ENCODE data around the gene KLHL15.
A peak's percentile ranks its signal among the peaks of the same experiment; 100 is the strongest.

The KLHL15 gene

DNA sequence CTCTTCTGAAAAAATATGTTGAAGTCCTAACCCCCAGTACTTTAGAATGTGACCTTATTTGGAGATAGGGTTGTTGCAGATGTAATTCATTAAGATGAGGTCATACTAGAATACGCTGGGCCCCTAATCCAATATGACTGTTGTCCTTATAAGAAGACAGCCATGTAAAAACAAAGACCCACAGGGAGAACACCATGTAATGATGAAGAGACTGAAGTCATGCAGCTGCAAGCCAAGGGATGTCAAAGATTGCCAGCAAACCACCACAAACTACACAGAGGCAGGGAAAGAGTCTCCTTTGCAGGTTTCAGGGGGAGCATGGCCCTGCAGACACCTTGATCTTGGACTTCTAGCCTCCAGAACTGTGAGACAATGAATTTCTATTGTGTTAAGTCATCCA is 81.8 kb downstream of the KLHL15 start:
- no peak for DNase-seq

DNA sequence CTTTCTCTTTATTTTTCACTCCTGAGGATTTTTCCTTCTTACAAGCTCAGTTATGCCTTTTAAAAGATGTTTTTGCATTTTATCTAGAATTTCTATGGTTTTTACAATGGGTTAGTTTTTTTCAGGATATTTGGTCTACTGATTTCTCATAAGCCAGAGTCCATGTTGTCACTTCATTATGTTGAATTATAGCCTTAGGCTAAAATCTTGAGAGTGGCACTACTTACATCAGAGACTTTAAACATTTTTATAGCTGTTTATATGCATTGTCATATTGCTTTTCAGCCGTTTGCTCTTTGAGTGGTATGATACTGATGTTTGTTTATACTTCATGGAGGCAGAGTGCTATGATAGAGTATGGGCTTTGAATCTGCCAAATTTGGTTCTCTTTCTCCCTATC is 82.8 kb downstream of the KLHL15 start:
- DNase-seq: no peak

DNA sequence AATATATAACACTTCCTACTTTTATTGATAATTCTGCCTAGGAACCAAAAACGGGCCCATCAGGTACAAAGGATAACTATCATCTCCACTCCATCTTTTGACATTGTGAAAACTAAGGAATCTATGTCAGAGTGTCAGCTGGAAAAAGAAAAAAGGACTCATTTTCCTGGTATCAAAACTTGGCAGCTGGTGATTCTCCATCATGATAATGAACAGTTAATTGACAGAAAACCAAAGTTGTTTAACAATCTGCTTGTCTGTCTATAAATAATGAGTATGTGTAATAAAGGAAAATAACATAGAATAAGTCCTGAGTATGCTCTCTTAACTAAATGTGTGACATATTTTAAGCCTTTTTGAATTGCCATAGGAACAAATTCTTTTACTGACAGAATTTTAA is 87.8 kb downstream of the KLHL15 start:
- DNase-seq: no peak

DNA sequence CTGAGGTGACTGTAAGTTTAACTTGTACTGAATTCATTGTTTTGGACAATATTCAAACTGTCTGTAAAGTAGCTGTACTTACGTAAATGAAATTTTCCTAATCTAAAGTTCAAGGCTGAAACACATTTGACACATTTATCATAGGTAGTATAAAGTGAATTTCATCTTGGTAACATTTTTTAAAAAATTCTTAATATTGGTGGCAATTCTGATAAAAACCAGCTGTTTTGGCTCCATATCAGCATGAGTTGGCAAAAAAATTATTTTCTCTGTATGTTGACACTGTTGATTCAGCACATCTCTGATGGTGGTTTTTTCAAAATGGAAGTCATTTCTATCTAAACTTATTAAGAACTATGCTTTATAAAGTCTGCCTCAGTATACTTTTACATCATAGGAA is 88.3 kb downstream of the KLHL15 start:
- no peak for DNase-seq

DNA sequence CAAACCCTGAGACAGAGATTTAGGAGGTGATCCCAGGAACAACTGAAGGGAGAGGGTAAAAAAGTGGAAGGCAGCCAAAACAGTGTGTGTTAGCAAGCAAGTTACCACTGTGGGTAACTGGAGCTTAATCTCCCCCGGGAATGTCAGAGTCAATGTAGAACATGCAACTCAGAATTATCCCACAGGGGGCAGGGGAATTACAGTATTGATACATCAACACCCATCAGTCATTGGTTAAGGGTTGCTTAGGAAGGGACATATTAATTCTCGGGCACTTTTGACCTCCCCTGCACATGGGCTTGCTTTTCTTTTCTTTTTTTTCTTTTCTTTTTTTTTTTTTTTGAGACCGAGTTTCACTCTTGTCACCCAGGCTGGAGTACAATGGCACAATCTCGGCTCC is 89.9 kb downstream of the KLHL15 start:
- DNase-seq: peak; percentile 9

DNA sequence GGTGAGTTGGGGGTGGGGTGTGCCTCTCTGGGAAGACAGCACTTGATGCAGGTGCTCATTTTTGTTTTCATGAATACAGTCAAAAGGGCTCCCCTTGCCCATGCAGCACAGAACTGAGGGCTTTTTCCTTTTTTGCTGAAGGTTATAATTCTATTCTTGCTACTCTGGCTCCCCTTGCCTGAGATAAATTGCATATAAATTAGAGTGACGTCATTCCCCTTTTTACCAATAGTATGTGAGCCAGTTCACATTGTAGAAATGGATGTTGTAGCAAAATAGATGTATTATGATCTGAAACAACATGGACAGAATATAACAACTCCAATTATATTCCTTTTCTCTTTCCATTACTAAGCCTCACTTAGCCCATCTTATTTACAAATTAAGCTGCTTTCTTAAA is 90.8 kb downstream of the KLHL15 start:
- no peak for DNase-seq

DNA sequence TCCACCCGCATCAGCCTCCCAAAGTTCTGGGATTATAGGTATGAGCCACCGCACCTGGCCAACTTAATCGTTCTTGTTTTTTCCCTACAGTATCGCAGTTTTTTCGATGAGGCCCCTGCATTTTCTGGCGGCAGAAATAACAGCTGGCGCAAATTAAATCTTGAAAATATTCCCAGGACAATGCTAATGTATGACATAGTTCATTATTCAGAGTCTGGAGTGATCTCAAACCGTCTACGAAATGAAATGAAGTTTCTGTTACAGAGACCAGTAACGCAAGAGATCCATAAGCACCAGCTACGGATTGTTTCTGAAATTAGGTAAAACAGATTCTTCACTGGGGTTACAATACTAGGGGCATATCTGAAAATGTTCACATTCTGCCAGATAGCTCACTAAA is 91.9 kb downstream of the KLHL15 start:
- no peak for DNase-seq
